COLO668 (cell line): ENCODE measurements around the gene KMT5C.
A peak's percentile ranks its signal among the peaks of the same experiment; 100 is the strongest.

ENCODE experiments used
- DNase-seq: peaks from one replicate; lab custom pipeline; 2025; ENCODE audit not compliant: unreplicated experiment; lab: John Stamatoyannopoulos, UW

The KMT5C gene

GRCh38 chr19:55346725-55347441 lies 7.2 kb downstream of the KMT5C start:
- DNase-seq = no peak

- DNase-seq = no peak
Observed at GRCh38 chr19:55347442-55348009, 7.8 kb downstream of the KMT5C start.

- no peak for DNase-seq
Observed at GRCh38 chr19:55348317-55349034, 8.8 kb downstream of the KMT5C start.

- DNase-seq = no peak
Observed at GRCh38 chr19:55350620-55351315, 11.1 kb downstream of the KMT5C start.

GRCh38 chr19:55352040-55352439 lies 12.4 kb downstream of the KMT5C start:
- no peak for DNase-seq

GRCh38 chr19:55352549-55353145 lies 13.0 kb downstream of the KMT5C start:
- no peak for DNase-seq

GRCh38 chr19:55353356-55353802 lies 13.7 kb downstream of the KMT5C start:
- DNase-seq = no peak

GRCh38 chr19:55353803-55354697 lies 14.4 kb downstream of the KMT5C start:
- peak; percentile 22 for DNase-seq

GRCh38 chr19:55354698-55355212 lies 15.1 kb downstream of the KMT5C start, which contains the start of gene COX6B2:
TSS of gene COX6B2 (minus strand) at chr19:55354719. CDS start at chr19:55354521, 198 bp downstream.
- no peak for DNase-seq

GRCh38 chr19:55355213-55355821 lies 15.6 kb downstream of the KMT5C start:
- DNase-seq = no peak

- DNase-seq = no peak
Observed at GRCh38 chr19:55358493-55358892, 18.8 kb downstream of the KMT5C start.

GRCh38 chr19:55358943-55359908 lies 19.6 kb downstream of the KMT5C start:
- peak; percentile 14 for DNase-seq

GRCh38 chr19:55360902-55361301 lies 21.2 kb downstream of the KMT5C start:
- DNase-seq = no peak

GRCh38 chr19:55362174-55362989 lies 22.7 kb downstream of the KMT5C start:
- no peak for DNase-seq

GRCh38 chr19:55362990-55363716 lies 23.5 kb downstream of the KMT5C start, which contains the start of gene GARIN5B:
TSS of gene GARIN5B (minus strand) at chr19:55363260. CDS start at chr19:55363066, 194 bp downstream.
- DNase-seq = no peak

- no peak for DNase-seq
Observed at GRCh38 chr19:55365245-55365644, 25.6 kb downstream of the KMT5C start.

GRCh38 chr19:55365964-55366363 lies 26.3 kb downstream of the KMT5C start:
- DNase-seq = no peak
